GM18873 (cell line): Measurements from ENCODE around the gene NRXN2.
"Not testable (repeated sequence)": the region's sequence is repeated elsewhere in the genome, so short reads cannot be mapped to it uniquely, and the experiment has no call there.

Experiments used
- ATAC-seq: cut with Tn5 transposase; IDR thresholded peaks from one replicate; pipeline ENCODE4 v1.9.1; 2021; ENCODE audit warnings: mild to moderate bottlenecking, moderate library complexity, moderate number of reproducible peaks; ENCODE audit not compliant: unreplicated experiment, low FRiP score

The NRXN2 gene

DNA sequence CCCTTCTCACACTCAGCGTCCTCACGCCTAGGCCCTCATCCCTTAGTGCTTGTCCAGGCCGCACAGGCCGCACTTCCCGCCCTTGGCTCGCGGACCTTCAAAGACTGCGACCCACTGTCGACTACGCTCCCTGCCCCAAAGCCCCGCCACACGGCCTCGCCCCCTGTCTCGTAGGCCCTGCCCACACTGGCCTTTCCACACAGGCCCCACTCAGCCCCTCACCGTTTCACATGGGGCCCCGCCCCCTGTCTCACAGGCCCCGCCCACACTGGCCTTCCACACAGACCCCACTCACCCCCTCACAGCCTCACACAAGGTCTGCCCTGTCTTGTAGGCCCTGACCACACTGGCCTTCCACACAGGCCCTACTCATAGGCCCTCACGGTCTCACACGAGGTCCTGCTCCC is 11.0 kb downstream of the NRXN2 start:
- no peak for ATAC-seq

DNA sequence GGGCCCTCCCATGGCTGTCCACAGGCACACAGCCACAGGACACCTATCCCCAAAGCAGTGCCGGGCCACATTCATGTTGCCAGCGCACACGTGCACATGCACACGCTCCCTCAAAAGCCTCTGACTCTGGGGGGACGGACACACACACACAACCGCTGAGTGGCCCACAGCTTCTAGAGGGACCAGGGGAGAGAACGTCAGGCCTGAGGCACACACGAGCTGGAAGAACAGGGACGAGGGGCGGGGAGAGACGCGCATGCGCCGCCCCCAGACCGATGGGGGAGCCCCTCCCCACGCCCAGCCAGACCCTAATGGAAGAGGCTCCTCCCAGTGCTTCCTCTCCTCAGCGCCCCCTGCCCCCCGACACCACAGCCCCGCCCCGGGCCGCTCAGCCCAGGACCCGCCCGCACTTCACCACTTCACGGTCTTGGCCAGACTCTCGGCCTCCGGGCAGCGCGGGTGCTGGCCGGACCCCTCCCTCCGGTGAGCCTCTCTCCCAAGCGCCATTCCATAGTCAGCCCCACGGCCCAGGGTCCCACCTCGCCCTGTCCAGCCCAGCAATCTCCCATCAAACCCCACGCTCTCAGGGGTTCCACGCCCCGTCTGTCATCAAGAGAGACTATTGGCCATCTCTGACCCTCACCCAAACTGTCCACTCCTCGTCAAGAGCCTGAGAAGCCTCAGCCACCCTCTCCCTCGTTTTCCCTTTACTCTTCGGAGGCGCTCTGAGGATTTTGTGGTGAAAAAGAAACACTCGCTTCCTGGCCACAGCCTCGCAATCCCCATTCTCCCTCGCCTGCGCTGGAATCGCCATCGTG is 11.7 kb downstream of the NRXN2 start:
- no peak for ATAC-seq

DNA sequence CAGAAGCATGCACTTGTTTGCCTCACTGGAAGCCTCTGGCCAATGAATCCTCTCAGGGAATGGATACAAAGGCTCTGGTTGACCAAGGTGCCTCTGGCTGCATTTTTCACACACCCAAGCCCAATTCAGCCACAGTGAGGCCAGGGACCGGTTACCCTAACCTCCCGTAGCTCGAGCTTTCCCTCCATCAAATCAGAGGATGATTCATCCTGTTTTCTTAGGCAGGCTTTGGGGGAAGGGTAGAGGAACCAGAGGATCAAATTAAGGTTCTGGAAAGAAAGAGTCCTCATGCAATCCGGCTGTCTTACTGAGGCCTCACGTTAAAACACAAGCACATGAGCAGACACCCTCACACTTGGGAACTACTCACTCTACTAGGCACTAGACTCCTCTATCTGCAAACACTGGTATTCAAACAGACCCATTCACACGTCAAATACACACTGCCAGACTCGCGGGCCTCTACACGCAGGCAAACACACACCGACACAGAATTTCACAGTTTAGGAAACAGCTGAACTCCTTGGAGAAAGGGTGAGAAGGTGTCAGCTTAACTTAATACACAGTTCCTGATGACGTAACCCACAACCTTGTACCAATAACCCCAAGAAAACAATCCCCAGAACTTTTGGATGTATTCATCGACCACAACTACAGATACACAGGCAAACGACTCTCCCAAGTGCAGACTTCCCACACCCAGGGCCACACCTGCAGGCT is 12.4 kb downstream of the NRXN2 start:
- ATAC-seq = no peak

DNA sequence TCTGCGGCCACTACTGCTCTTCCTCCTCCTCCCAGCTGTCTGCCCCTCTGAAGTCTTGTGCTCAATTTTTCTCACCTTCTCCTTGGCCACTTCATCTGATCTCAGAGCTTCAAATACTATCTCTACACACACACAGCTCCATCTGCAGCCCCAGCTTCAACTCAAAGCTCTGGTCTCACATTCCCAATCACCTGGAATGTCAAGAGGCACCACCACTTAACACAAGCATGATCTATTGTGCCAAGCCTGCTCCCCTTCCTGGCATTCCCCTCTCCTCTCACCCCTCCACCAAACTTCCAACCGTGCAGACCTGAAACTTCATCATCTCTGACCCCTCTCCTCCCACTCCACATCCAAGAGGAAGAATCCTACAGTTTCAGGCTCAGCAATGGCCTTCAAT is 17.5 kb downstream of the NRXN2 start:
- no peak for ATAC-seq

DNA sequence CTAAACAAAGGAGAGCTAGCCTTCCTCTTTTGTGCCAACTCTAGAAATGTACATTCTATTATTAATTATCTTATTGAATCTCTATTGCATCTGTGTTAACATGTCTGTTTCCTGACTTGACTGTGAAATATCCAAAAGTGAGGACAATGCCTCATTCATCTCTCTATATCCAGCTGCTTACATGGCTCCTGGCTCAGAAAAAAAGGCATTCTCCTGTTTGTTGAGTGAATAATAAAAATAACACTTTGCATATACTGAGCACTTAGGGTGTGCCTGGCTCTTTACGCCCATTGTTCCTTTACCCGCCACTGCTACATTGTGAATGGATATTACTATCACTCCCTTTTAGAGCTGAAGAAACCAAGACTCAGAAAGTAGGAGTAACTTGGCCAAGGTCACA is 19.9 kb downstream of the NRXN2 start:
- ATAC-seq = no peak

DNA sequence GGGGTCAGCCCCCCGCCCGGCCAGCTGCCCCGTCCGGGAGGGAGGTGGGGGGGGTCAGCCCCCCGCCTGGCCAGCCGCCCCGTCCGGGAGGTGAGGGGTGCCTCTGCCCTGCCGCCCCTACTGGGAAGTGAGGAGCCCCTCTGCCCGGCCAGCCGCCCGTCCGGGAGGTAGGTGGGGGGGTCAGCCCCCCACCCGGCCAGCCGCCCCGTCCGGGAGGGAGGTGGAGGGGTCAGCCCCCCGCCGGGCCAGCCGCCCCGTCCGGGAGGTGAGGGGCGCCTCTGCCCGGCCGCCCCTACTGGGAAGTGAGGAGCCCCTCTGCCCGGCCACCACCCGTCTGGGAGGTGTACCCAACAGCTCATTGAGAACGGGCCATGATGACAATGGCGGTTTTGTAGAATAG is 21.0 kb downstream of the NRXN2 start:
- ATAC-seq = not testable (repeated sequence)

DNA sequence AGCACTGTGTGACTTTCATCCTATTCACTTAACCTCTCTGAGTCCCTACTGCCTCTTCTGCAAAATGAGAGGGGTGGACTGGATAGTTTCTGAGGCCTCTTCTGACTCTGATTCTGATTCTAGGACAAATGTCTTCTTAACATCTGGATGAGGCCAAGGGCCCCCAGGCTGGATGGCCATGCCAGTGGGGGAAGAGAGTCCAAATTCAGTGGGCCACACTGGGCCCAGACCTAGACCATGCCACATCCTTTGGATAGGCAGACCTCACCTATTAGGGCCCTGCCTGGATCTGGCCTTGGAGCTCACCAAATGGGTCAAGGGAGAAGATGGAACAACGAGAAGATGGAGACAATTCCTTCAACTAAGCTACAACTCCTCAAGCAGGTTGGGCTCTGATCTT is 24.6 kb downstream of the NRXN2 start:
- no peak for ATAC-seq

DNA sequence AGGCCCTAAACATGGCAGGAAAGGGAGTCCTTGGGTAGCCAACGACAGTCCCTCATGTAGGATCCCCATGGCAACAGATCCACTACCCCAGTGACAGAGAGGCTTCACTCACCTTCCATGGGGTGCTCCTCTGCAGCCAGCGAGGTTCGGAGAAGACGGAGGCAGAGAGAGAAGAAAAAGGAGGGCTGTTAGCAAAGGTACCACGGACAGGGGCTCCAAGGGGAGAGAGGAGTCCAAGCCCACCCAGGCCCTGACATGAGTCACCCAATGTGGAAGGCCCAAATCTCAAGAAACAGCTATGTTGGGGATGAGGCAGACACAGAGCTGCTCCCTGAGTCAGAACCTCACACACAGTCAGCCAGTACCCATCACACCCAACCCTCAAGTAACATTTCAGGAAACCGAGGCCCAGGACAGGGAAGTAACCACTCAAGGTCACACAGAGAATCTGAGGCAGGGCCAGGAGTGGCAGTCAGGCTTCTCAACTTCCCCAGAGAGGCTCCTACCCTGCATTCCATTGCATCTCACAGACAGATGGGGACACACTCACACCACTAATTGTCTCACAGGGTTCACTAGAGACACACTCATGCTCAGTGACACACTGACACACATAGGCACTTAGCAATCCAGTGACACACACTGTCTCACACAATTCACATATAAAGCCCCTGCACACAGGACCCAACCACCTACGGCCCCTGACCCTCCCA is 25.2 kb downstream of the NRXN2 start:
- ATAC-seq = no peak

DNA sequence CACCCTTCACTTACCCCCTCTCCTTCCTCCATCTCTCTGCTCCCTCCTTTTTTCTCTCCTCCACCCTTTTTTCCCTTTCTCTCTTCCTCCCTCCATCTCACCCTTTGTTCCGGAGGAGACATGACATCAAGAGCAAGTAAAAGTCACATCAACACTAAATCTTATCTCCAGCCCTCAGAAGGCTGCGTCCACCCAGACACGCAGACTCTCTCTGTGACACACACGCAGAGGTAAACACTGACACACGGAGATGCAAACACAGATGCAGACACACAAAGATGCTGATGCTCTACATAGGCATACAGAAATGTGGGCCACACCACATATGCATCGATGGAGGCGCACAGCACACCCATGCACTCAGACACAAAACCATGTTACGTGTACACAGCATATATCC is 27.0 kb downstream of the NRXN2 start:
- no peak for ATAC-seq

DNA sequence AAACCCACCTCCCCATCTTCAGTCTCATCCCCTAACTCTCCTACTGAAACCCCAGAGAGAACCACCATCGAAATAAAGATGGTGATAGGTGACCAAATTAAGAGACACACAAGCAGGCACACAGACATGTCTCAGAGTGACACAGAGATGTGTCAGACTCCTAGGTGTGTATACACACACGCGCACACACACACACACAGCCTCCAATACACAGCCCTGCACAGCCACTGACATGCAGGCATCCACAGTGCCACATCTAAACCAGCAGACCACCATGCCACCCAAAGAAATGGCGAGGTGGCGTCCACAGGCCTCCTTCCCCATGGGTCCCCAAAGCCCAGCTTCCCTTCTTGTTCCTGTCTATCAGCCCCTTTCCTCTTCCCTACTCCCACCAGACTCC is 27.4 kb downstream of the NRXN2 start:
- ATAC-seq = no peak

DNA sequence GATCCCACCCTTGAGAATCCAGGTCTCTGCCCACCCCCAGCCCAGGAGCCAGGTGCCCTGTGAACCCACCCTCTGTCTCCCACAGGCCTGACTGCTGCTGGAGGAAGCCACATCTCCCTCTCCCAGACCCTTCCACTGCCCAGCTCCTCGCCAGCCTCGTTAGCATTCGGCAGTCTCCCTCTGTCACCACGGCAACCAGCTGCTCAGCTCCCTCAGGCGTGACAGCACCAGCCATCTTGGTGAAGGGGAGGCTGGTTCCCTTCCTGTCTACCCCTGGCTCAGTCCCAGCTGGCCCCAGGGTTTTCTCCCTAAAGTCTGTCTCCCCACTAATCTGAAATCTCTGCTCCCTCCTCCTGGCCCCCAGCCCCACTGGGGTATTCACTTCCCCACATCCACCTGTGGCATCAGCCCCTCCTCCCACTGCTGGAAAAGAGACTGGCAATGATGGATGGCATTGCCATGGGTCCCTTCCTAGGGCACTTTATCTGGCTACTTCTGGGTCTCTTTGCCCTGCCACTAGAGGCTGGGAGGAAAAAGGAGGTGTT is 28.1 kb downstream of the NRXN2 start:
- no peak for ATAC-seq

DNA sequence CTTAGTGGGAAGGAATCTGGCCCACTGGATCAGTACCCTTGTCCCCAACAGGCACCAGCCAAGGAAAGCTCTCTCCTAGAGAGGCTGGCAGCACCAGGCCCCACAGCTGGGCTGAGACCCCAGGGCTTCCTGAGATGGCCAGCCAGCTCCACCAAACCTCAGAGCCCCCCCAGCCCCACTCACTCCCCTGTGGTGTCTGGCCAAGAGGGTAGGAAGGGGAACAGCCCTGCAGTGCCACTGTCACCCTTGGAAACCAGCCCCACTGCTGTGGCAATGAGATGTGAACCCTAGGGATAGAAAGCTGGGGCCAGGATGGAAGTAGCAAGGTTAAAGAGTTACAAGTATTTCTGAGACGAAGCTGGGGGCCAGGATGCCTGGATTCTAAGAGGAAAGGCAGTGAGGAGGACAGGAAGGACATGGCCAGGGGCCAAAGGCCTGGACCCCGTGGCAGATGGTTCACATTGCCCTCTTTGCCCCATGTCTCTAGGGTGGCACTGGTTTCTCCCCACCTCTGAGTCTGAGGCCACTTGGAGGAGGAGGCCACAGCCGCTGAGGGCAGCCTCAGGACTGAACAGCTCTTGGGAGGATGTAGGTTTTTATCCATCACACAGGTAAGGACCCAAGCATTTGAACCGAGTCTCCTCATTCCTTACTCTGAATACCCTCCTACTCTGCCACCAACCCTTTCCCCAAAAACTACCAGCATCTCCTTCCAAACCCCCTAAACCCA is 28.8 kb downstream of the NRXN2 start:
- ATAC-seq = no peak

DNA sequence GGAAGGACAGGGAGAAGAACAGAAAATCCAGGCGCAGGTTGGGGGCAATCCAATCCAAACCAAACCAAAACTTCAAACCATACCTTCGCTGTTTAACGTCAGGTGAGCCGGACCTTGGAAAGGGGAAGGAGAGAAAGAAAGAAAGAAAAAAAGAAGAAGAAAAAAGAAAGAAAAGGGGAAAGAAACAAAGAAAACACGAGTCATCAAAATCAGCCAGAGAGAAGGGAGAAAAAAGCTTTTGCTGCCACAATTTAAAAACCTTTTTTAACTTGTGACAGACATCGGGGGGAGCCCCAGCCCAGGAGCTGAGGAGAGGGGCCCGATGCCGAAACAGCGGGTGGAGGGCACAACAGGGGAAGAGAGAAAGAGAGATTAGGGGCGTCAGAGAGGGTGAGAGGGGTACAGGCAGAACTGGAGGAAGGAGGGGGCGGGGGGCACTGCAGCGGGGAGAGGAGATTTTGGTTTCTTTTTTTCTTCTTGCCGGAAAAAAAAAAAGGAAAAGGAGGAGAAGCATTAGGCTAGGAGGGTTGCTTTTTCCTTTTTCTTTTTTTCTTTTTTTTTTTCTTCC is 30.1 kb downstream of the NRXN2 start:
- ATAC-seq = no peak

DNA sequence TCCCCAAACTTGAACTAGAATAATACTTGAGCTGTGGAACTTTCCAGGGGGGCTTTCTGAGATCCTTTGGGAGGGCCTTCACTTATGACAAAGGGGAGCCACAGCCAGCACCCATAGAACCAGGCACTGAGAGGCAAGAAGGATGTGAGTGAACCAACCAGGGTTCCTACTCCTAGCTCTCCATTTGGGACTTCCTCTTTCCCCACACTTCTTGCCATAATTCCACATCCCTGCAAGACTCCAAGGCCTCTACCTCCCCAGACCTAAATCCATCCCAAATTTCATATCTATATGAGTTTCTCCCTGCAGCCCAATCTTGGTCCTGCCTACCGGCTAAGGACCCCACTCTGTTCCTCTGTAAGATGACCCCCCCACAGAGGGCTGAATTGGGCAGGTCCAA is 31.5 kb downstream of the NRXN2 start:
- no peak for ATAC-seq

DNA sequence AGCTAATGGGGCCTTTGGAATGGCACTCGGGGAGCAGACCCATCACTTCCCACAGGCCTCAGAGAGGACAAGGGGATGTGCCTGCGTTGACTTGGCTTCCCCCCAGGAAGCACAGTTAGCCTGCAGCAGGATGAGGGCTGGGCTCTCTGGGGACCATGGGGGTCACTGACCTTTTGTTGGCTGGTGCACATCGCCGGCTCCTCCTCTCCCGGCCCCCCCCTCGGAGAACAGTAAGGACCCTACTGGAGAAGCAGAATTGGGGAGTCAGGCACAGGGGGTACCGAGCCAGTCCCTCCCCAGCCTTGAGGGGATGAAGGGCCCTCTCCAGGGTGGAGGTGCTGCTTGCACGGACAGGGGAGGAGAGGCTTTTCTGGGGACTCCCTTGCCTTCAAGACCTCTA is 32.8 kb downstream of the NRXN2 start:
- no peak for ATAC-seq

DNA sequence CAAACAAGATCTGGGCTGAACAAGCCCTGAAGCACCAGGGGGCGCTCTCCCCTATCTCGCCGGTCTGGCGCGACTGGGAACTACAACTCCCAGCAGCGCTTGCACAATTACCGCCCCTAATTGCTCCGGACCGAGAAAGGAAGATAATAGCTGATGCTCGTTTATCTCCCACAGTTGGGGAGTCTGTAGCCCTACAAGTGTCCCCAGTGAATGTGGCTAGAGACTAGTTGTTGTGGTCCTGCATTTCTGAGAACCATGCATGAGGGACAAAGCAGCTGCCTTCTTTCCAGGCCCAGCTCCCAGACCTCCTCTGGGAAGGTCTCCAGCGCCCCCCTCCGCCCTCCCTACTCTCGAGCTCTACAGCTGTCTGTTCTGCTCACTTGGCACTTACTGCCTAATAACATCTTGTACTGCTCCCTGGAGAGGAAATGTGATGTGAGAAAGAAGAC is 34.4 kb downstream of the NRXN2 start:
- no peak for ATAC-seq

DNA sequence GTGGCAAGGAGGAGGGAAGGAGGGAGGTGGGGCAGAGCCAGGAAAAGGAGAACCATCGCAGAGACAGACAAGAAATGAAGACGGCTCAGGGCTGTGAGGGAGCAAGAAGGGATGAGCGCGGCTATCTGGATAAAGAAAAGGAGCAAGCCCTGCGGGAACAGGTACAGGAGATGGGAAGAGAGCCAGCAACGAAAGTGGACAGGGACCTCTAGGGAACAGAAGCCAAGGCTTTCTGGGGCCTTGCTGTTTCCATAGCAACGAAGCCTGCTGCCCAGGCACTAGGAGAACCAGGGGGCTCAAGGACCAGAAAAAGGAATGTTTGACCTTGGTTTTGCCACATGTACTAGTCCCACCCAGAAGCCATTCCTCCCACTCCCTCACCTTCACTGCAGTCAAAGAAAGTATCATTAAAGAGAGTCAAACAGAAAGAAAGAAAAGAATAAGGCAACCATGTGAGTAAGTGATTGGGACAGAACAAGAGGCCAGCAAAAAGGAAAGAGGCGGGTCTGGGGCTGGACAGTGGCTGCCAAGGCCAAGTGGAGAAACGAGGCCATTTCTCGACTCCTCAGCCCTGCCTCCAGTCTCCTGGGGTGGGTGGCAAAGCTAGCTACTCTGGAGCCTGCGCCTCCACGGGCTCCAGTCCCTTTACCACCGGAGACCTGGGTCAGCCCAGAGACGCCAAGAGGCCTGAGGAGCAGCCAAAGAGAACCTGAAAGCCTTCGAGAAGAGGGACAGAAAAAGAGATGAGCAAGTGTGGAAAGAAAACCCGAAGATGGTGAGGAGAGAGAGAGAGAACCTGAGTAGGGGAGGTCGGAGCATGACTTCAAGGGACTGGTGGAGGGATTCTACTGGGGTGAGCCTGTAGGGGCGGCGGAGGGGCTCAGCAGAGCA is 35.1 kb downstream of the NRXN2 start:
- no peak for ATAC-seq

DNA sequence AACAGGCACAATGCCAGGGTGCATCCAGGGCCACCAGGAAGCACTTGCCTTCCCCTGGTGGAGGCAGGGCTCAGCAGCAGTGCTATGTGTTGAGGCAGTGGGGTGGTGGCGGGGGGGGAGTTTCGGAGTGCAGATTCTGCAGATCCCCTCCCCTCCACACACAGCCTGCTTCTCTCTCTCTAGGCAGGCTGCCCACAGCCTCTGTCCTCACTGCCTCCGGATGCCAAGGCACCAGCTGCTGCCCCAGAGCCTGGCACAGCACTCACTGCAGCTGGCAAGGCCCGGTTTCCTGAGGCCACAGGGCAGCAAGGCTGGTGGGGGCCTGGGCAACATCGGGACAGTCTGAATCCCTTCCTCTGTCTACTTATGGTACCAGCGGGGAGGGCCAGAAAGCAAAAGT is 35.8 kb downstream of the NRXN2 start:
- no peak for ATAC-seq
